PC-3 (cell line): Measurements from ENCODE around the gene ZNF518B.

ENCODE experiments used
- EZH2 ChIP-seq: fragments of 300-600 bp; sonication (generic); IDR thresholded peaks from one replicate; pipeline ENCODE4 v1.6.1; 2017; ENCODE audit warnings: antibody characterized with exemption, mild to moderate bottlenecking, low read length; ENCODE audit not compliant: unreplicated experiment
- EZH2phosphoT487 ChIP-seq: fragments of 300-600 bp; sonication (generic); IDR thresholded peaks from 2 replicates; pipeline ENCODE4 v1.6.1; 2018; ENCODE audit warnings: mild to moderate bottlenecking, antibody characterized with exemption, low read length, borderline replicate concordance
- TF ChIP-seq, protein P1 (sequence below): fragments of 300-600 bp; sonication (generic); conservative IDR thresholded peaks from 2 replicates; pipeline ENCODE4 v1.5.1; 2017; ENCODE audit warnings: antibody characterized with exemption, low read depth, mild to moderate bottlenecking, low read length

GRCh38 chr4:10500776-10501175 lies 43.5 kb upstream of the ZNF518B start:
- no peak for TF ChIP-seq EZH2
- TF ChIP-seq, protein P1, sequence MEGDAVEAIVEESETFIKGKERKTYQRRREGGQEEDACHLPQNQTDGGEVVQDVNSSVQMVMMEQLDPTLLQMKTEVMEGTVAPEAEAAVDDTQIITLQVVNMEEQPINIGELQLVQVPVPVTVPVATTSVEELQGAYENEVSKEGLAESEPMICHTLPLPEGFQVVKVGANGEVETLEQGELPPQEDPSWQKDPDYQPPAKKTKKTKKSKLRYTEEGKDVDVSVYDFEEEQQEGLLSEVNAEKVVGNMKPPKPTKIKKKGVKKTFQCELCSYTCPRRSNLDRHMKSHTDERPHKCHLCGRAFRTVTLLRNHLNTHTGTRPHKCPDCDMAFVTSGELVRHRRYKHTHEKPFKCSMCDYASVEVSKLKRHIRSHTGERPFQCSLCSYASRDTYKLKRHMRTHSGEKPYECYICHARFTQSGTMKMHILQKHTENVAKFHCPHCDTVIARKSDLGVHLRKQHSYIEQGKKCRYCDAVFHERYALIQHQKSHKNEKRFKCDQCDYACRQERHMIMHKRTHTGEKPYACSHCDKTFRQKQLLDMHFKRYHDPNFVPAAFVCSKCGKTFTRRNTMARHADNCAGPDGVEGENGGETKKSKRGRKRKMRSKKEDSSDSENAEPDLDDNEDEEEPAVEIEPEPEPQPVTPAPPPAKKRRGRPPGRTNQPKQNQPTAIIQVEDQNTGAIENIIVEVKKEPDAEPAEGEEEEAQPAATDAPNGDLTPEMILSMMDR = no peak
- no peak for TF ChIP-seq EZH2phosphoT487
